GM23338 (cell line): ENCODE results near the gene MYRFL. TPM values are rescaled to one million over a fixed set of nuclear protein-coding genes. Genes with fewer than 3 reads are reported as not detected.

ENCODE experiments used
- ATAC-seq: fragments of 200-7000 bp; cut with Tn5 transposase; 3 replicates; pipeline ENCODE4 v1.9.1; 2020
- DNase-seq: peaks from one replicate; pipeline ENCODE4 v3.0.0-alpha.2; 2015; ENCODE audit warnings: low spot score
- H2AFZ ChIP-seq: fragments of 200-600 bp; sonication (generic); 2 replicates; pipeline ENCODE4 v1.8.0; 2016; ENCODE audit warnings: antibody characterized with exemption, mild to moderate bottlenecking, moderate library complexity
- H3F3A ChIP-seq: fragments of 200-600 bp; sonication (generic); replicated peaks from 2 replicates; pipeline ENCODE4 v1.8.0; 2017; ENCODE audit warnings: antibody characterized with exemption, mixed run types, low read depth
- H3K27ac ChIP-seq: fragments of 200-600 bp; sonication (generic); 2 replicates; pipeline ENCODE4 v1.6.1; 2016; ENCODE audit warnings: low read depth
- H3K27me3 ChIP-seq: fragments of 200-600 bp; sonication (generic); 2 replicates; pipeline ENCODE4 v1.8.0; 2016; ENCODE audit warnings: mild to moderate bottlenecking, mixed run types, moderate library complexity; ENCODE audit not compliant: insufficient read depth
- H3K36me3 ChIP-seq: fragments of 200-600 bp; sonication (generic); 2 replicates; pipeline ENCODE4 v1.8.0; 2016; ENCODE audit warnings: mild to moderate bottlenecking; ENCODE audit not compliant: insufficient read depth
- H3K4me1 ChIP-seq: fragments of 200-600 bp; sonication (generic); 2 replicates; pipeline ENCODE4 v1.8.0; 2016; ENCODE audit warnings: mild to moderate bottlenecking, moderate library complexity; ENCODE audit not compliant: insufficient read depth
- H3K4me2 ChIP-seq: fragments of 200-600 bp; sonication (generic); 2 replicates; pipeline ENCODE4 v1.7.1; 2017; ENCODE audit warnings: mixed run types
- H3K4me3 ChIP-seq: fragments of 200-600 bp; sonication (generic); 2 replicates; pipeline ENCODE4 v1.6.1; 2016; ENCODE audit warnings: mixed run types
- H3K79me2 ChIP-seq: fragments of 200-600 bp; sonication (generic); replicated peaks from 2 replicates; pipeline ENCODE4 v1.8.0; 2017; ENCODE audit warnings: mild to moderate bottlenecking; ENCODE audit not compliant: insufficient read depth
- H3K9me2 ChIP-seq: fragments of 200-600 bp; sonication (generic); 2 replicates; pipeline ENCODE4 v1.8.0; 2017; ENCODE audit not compliant: insufficient read depth
- H4K20me1 ChIP-seq: fragments of 200-600 bp; sonication (generic); replicated peaks from 2 replicates; pipeline ENCODE4 v1.8.0; 2017; ENCODE audit warnings: mild to moderate bottlenecking; ENCODE audit not compliant: insufficient read depth
- H3K27ac Mint-ChIP-seq: 2 replicates; pipeline ENCODE4 v1.8.0; 2020; ENCODE audit warnings: inconsistent platforms, mild to moderate bottlenecking, moderate library complexity, mixed read lengths
- H3K27me3 Mint-ChIP-seq: 3 replicates; pipeline ENCODE4 v1.8.0; 2022; ENCODE audit warnings: low read depth, mild to moderate bottlenecking, moderate library complexity, mixed read lengths, inconsistent platforms; ENCODE audit not compliant: insufficient read depth, poor library complexity
- H3K36me3 Mint-ChIP-seq: 3 replicates; pipeline ENCODE4 v1.8.0; 2021; ENCODE audit warnings: low read depth, mild to moderate bottlenecking, inconsistent platforms, moderate library complexity, mixed read lengths
- H3K4me1 Mint-ChIP-seq: 3 replicates; pipeline ENCODE4 v1.8.0; 2020; ENCODE audit warnings: mild to moderate bottlenecking, inconsistent platforms, mixed read lengths
- H3K4me3 Mint-ChIP-seq: 3 replicates; pipeline ENCODE4 v1.8.0; 2021; ENCODE audit warnings: moderate library complexity, mild to moderate bottlenecking, inconsistent platforms, mixed read lengths
- H3K9me3 Mint-ChIP-seq: 3 replicates; pipeline ENCODE4 v1.8.0; 2020; ENCODE audit warnings: moderate library complexity, mild to moderate bottlenecking, inconsistent platforms, mixed read lengths
- CREB1 ChIP-seq: fragments of 250-450 bp; sonication (Bioruptor Pico); IDR thresholded peaks from 2 replicates; pipeline ENCODE4 v1.5.0; 2020; ENCODE audit warnings: low read depth, mild to moderate bottlenecking, moderate library complexity
- ETS1 ChIP-seq: IDR thresholded peaks from 2 replicates; pipeline ENCODE4 v1.6.1; 2016; ENCODE audit warnings: antibody characterized with exemption
- EZH2 ChIP-seq: fragments of 200-600 bp; sonication (generic); IDR thresholded peaks from one replicate; pipeline ENCODE4 v1.8.0; 2017; ENCODE audit warnings: antibody characterized with exemption, mild to moderate bottlenecking, low read depth; ENCODE audit not compliant: unreplicated experiment
- EZH2phosphoT487 ChIP-seq: fragments of 200-600 bp; sonication (generic); IDR thresholded peaks from one replicate; pipeline ENCODE4 v1.8.1; 2018; ENCODE audit warnings: antibody characterized with exemption; ENCODE audit not compliant: unreplicated experiment
- JUNB ChIP-seq: IDR thresholded peaks from one replicate; pipeline ENCODE4 v1.6.1; 2016; ENCODE audit warnings: antibody characterized with exemption; ENCODE audit not compliant: unreplicated experiment
- NANOG ChIP-seq: IDR thresholded peaks from 2 replicates; pipeline ENCODE4 v1.6.1; 2016; ENCODE audit warnings: antibody characterized with exemption, borderline replicate concordance
- POLR2AphosphoS5 ChIP-seq: IDR thresholded peaks from 2 replicates; pipeline ENCODE4 v1.6.1; 2016; ENCODE audit warnings: antibody characterized with exemption, low read depth
- STAT1 ChIP-seq: IDR thresholded peaks from one replicate; pipeline ENCODE4 v1.6.1; 2016; ENCODE audit warnings: antibody characterized with exemption; ENCODE audit not compliant: unreplicated experiment
- ZNF114 ChIP-seq: fragments of 250-450 bp; sonication (Bioruptor Pico); IDR thresholded peaks from 2 replicates; pipeline ENCODE4 v1.5.0; 2020; ENCODE audit warnings: mild to moderate bottlenecking, moderate library complexity
- ZNF331 ChIP-seq: fragments of 250-450 bp; sonication (Bioruptor Pico); IDR thresholded peaks from 2 replicates; pipeline ENCODE4 v1.5.0; 2020; ENCODE audit warnings: low read depth, mild to moderate bottlenecking, moderate library complexity
- ZNF462 ChIP-seq: fragments of 250-450 bp; sonication (Bioruptor Pico); IDR thresholded peaks from 2 replicates; pipeline ENCODE4 v1.5.0; 2020; ENCODE audit warnings: mild to moderate bottlenecking, moderate library complexity
- polyA plus RNA-seq: library from polyadenylated mRNA; unstranded; fragments of >200 nt; fragmentation: Nextera tagmentation; extraction: Ambion mirVana; gene quantifications from 2 replicates; pipeline ENCODE4 v1.2.1, GENCODE V29; 2016
- total RNA-seq: library from RNA; depleted of rRNA; stranded (reverse); fragments of >200 nt; shearing (Covaris generic); gene quantifications from 2 replicates; pipeline ENCODE4 v1.2.3, GENCODE V29; 2014
- TF ChIP-seq, protein P1 (sequence below), 2 experiments: fragments of 200-600 bp in 1 of 2; sonication (generic) in 1 of 2; conservative IDR thresholded peaks; 2 replicates each; pipeline versions ENCODE4 v1.5.1 to v1.6.1; 2016 to 2017; ENCODE audit warnings: antibody characterized with exemption in 2 of 2, low read depth in 2 of 2, mild to moderate bottlenecking in 2 of 2, moderate library complexity in 1 of 2
- TF ChIP-seq, protein P2 (sequence below): IDR thresholded peaks from one replicate; pipeline ENCODE4 v1.6.1; 2018; ENCODE audit warnings: antibody characterized with exemption; ENCODE audit not compliant: unreplicated experiment

Gene MYRFL
- total and polyA plus RNA-seq, 2 experiments from 2014 or later = 2.3 to 2.8 TPM

DNA sequence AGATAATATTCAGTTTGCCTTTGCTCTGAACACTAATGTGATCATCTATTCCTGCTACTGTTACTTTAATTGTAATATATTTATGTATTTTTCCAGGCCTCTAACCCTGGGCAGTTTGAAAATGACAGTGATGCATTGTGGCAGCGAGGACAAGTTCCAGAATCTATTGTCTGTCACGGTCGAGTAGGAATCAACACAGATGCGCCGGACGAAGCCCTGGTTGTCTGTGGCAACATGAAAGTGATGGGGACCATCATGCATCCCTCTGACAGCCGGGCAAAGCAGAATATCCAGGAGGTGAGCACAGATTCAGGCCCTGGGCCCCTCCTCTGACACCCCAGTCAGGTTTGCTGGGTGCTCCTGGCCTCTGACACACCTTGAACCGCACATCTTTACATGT is 78.5 kb downstream of the MYRFL start:
- peaks cover 4% of the 10 kb centered on the region for H3K4me1 ChIP-seq
- H3K27me3 ChIP-seq = no peaks in the 10 kb centered on the region
- ATAC-seq (no peak), DNase-seq (no peak)
- H3K4me3 ChIP-seq = no peak overlapping the region
- no peaks in the 10 kb centered on the region for H3K36me3 ChIP-seq
- H3K79me2 ChIP-seq = no peaks in the 10 kb centered on the region
- H3K27ac ChIP-seq = no peak overlapping the region
- H3K27ac Mint-ChIP-seq = no peak overlapping the region
- H3K9me3 Mint-ChIP-seq = no peaks in the 10 kb centered on the region
- no peaks in the 10 kb centered on the region for H3K27me3 Mint-ChIP-seq
- H3K4me3 Mint-ChIP-seq = no peak overlapping the region
- H3K4me2 ChIP-seq = no peak overlapping the region
- H2AFZ ChIP-seq = no peak overlapping the region
- H4K20me1 ChIP-seq = no peaks in the 10 kb centered on the region
- peaks cover 13% of the 10 kb centered on the region for H3K9me2 ChIP-seq
- peaks cover 19% of the 10 kb centered on the region for H3K4me1 Mint-ChIP-seq
- TF ChIP-seq ETS1 = no peak
- TF ChIP-seq ZNF114 (CRISPR knock-in tag) = no peak
- TF ChIP-seq ZNF331 (CRISPR knock-in tag) = no peak
- no peak for TF ChIP-seq ZNF462 (CRISPR knock-in tag)
- TF ChIP-seq, protein P1, sequence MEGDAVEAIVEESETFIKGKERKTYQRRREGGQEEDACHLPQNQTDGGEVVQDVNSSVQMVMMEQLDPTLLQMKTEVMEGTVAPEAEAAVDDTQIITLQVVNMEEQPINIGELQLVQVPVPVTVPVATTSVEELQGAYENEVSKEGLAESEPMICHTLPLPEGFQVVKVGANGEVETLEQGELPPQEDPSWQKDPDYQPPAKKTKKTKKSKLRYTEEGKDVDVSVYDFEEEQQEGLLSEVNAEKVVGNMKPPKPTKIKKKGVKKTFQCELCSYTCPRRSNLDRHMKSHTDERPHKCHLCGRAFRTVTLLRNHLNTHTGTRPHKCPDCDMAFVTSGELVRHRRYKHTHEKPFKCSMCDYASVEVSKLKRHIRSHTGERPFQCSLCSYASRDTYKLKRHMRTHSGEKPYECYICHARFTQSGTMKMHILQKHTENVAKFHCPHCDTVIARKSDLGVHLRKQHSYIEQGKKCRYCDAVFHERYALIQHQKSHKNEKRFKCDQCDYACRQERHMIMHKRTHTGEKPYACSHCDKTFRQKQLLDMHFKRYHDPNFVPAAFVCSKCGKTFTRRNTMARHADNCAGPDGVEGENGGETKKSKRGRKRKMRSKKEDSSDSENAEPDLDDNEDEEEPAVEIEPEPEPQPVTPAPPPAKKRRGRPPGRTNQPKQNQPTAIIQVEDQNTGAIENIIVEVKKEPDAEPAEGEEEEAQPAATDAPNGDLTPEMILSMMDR (conservative IDR thresholded peaks at IDR 0.05; ENCODE audit: low read depth in 2 of 2) = no peak
- no peak for TF ChIP-seq NANOG
- TF ChIP-seq, protein P2, sequence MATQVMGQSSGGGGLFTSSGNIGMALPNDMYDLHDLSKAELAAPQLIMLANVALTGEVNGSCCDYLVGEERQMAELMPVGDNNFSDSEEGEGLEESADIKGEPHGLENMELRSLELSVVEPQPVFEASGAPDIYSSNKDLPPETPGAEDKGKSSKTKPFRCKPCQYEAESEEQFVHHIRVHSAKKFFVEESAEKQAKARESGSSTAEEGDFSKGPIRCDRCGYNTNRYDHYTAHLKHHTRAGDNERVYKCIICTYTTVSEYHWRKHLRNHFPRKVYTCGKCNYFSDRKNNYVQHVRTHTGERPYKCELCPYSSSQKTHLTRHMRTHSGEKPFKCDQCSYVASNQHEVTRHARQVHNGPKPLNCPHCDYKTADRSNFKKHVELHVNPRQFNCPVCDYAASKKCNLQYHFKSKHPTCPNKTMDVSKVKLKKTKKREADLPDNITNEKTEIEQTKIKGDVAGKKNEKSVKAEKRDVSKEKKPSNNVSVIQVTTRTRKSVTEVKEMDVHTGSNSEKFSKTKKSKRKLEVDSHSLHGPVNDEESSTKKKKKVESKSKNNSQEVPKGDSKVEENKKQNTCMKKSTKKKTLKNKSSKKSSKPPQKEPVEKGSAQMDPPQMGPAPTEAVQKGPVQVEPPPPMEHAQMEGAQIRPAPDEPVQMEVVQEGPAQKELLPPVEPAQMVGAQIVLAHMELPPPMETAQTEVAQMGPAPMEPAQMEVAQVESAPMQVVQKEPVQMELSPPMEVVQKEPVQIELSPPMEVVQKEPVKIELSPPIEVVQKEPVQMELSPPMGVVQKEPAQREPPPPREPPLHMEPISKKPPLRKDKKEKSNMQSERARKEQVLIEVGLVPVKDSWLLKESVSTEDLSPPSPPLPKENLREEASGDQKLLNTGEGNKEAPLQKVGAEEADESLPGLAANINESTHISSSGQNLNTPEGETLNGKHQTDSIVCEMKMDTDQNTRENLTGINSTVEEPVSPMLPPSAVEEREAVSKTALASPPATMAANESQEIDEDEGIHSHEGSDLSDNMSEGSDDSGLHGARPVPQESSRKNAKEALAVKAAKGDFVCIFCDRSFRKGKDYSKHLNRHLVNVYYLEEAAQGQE = no peak
- no peak for TF ChIP-seq CREB1
- TF ChIP-seq EZH2 = no peak
- no peak for TF ChIP-seq POLR2AphosphoS5
- TF ChIP-seq EZH2phosphoT487 = no peak
- TF ChIP-seq STAT1 = no peak
- TF ChIP-seq JUNB = no peak
- no peaks in the 10 kb centered on the region for H3F3A ChIP-seq
- H3K36me3 Mint-ChIP-seq = peaks cover 3% of the 10 kb centered on the region; the same call in 2 of the 3 replicates
